IMR-90 (cell line): Measurements from ENCODE around the gene GTF2A2. TPM values are rescaled to one million over a fixed set of nuclear protein-coding genes. Genes with fewer than 3 reads are reported as not detected.

Experiments
- ATAC-seq: fragments of 200-7000 bp; cut with Tn5 transposase; 2 replicates; pipeline ENCODE4 v1.9.1; 2020; ENCODE audit warnings: low read depth, mild to moderate bottlenecking, moderate library complexity
- BruUV-seq: library from RNA; stranded (reverse); fragments of 400-500 nt; replicated peaks from 2 replicates; lab custom pipeline; 2021; lab: Mats Ljungman, UMichigan
- CTCF ChIA-PET: fragments of 300-600 bp; formaldehyde crosslinking; extraction: SDS; loops from one replicate; lab custom pipeline; 2021; ENCODE audit warnings: antibody characterized with exemption; lab: Yijun Ruan, JAX
- POLR2A ChIA-PET: fragments of 300-600 bp; sonication (Branson Sonifier 250); formaldehyde crosslinking; loops from one replicate; lab custom pipeline; 2022; ENCODE audit warnings: antibody characterized with exemption; ENCODE audit not compliant: unreplicated experiment; lab: Charles Lee
- DNase-seq: peaks from one replicate; pipeline ENCODE4 v3.0.0; 2013
- H2AFZ ChIP-seq: replicated peaks from 2 replicates; pipeline ENCODE3; 2013; ENCODE audit warnings: low read length, mild to moderate bottlenecking; ENCODE audit not compliant: poor library complexity
- H2AK5ac ChIP-seq: 2 replicates; pipeline ENCODE4 v1.6.1; 2013; ENCODE audit warnings: low read depth, low read length, inconsistent platforms
- H2AK9ac ChIP-seq: replicated peaks from 2 replicates; pipeline ENCODE3; 2013; ENCODE audit warnings: mild to moderate bottlenecking, low read depth, low read length, moderate library complexity; ENCODE audit not compliant: poor library complexity
- H2BK120ac ChIP-seq: 2 replicates; pipeline ENCODE4 v1.6.1; 2013; ENCODE audit warnings: low read depth, low read length, inconsistent platforms
- H2BK15ac ChIP-seq: 3 replicates; pipeline ENCODE4 v1.6.1; 2013; ENCODE audit warnings: low read depth, low read length, inconsistent platforms
- H2BK20ac ChIP-seq: 2 replicates; pipeline ENCODE4 v1.6.1; 2013; ENCODE audit warnings: low read depth, mild to moderate bottlenecking, inconsistent platforms, low read length, moderate library complexity
- H2BK5ac ChIP-seq: 2 replicates; pipeline ENCODE4 v1.6.1; 2013; ENCODE audit warnings: mild to moderate bottlenecking, low read depth, low read length, inconsistent platforms; ENCODE audit not compliant: poor library complexity, severe bottlenecking
- H3K14ac ChIP-seq: replicated peaks from 2 replicates; pipeline ENCODE4 v1.6.1; 2013; ENCODE audit warnings: low read depth, low read length, inconsistent platforms
- H3K18ac ChIP-seq: 2 replicates; pipeline ENCODE4 v1.6.1; 2013; ENCODE audit warnings: low read depth, low read length, control low read depth
- H3K23ac ChIP-seq: 2 replicates; pipeline ENCODE4 v1.6.1; 2013; ENCODE audit warnings: low read depth, low read length, inconsistent platforms
- H3K27ac ChIP-seq: 2 replicates; pipeline ENCODE4 v1.5.1; 2013; ENCODE audit warnings: mild to moderate bottlenecking, control low read depth, low read length; ENCODE audit not compliant: insufficient read depth
- H3K27me3 ChIP-seq: 2 replicates; pipeline ENCODE4 v1.6.1; 2013; ENCODE audit warnings: low read length; ENCODE audit not compliant: control insufficient read depth, insufficient read depth
- H3K36me3 ChIP-seq: 2 replicates; pipeline ENCODE4 v1.6.1; 2013; ENCODE audit warnings: low read length, mixed read lengths; ENCODE audit not compliant: control insufficient read depth, insufficient read depth
- H3K4ac ChIP-seq: 2 replicates; pipeline ENCODE4 v1.6.1; 2013; ENCODE audit warnings: low read depth, low read length, inconsistent platforms
- H3K4me1 ChIP-seq: 2 replicates; pipeline ENCODE4 v1.6.1; 2013; ENCODE audit warnings: low read length, mixed read lengths; ENCODE audit not compliant: control insufficient read depth, insufficient read depth
- H3K4me2 ChIP-seq: 2 replicates; pipeline ENCODE4 v1.6.1; 2013; ENCODE audit warnings: low read depth, mild to moderate bottlenecking, control low read depth, low read length, moderate library complexity
- H3K4me3 ChIP-seq: 2 replicates; pipeline ENCODE4 v1.5.1; 2013; ENCODE audit warnings: low read depth, mild to moderate bottlenecking, control low read depth, low read length, moderate library complexity; ENCODE audit not compliant: insufficient read depth
- H3K56ac ChIP-seq: 2 replicates; pipeline ENCODE4 v1.6.1; 2013; ENCODE audit warnings: low read length, inconsistent platforms; ENCODE audit not compliant: insufficient read depth; ENCODE audit errors: extremely low read depth
- H3K79me1 ChIP-seq, 2 experiments: 2 replicates each; pipeline ENCODE4 v1.6.1; 2013; ENCODE audit warnings: low read length in 2 of 2, inconsistent platforms in 1 of 2, low read depth in 1 of 2
- H3K9ac ChIP-seq: 2 replicates; pipeline ENCODE4 v1.6.1; 2013; ENCODE audit warnings: low read depth, low read length, control low read depth
- H3K9me1 ChIP-seq: 2 replicates; pipeline ENCODE4 v1.6.1; 2013; ENCODE audit warnings: low read length, inconsistent platforms; ENCODE audit not compliant: insufficient read depth
- H3K9me3 ChIP-seq: 2 replicates; pipeline ENCODE4 v1.6.1; 2013; ENCODE audit warnings: low read length; ENCODE audit not compliant: control insufficient read depth, insufficient read depth
- H4K20me1 ChIP-seq: 2 replicates; pipeline ENCODE4 v1.6.1; 2013; ENCODE audit warnings: low read length, inconsistent platforms; ENCODE audit not compliant: insufficient read depth
- H4K5ac ChIP-seq: 2 replicates; pipeline ENCODE4 v1.6.1; 2013; ENCODE audit warnings: mild to moderate bottlenecking, low read depth, low read length, control low read depth
- H4K8ac ChIP-seq, 2 experiments: 2 replicates each; pipeline ENCODE4 v1.6.1; 2013; ENCODE audit warnings: low read depth in 2 of 2, low read length in 2 of 2, control low read depth in 1 of 2, inconsistent platforms in 1 of 2
- H4K91ac ChIP-seq: 2 replicates; pipeline ENCODE4 v1.6.1; 2013; ENCODE audit warnings: low read depth, low read length, inconsistent platforms; ENCODE audit not compliant: insufficient read depth
- BHLHE40 ChIP-seq: fragments of 150-350 bp; IDR thresholded peaks from 2 replicates; pipeline ENCODE4 v1.6.1; 2016; ENCODE audit warnings: mild to moderate bottlenecking, low read depth, low read length
- CHD1 ChIP-seq: IDR thresholded peaks from 2 replicates; pipeline ENCODE4 v1.6.1; 2012; ENCODE audit warnings: low read depth, low read length, improper control_type of control experiment
- MAZ ChIP-seq: IDR thresholded peaks from 2 replicates; pipeline ENCODE4 v1.6.1; 2012; ENCODE audit warnings: low read depth, mild to moderate bottlenecking, low read length, improper control_type of control experiment, moderate library complexity, borderline replicate concordance
- RAD21 ChIP-seq: IDR thresholded peaks from 2 replicates; pipeline ENCODE4 v1.6.1; 2012; ENCODE audit warnings: low read length, improper control_type of control experiment
- WGBS, 2 experiments: methylation state at CpG; one replicate each; pipeline versions ENCODE4 v1.1.5 to v1.1.7; 2013; ENCODE audit warnings: missing lambda C conversion rate in 2 of 2; ENCODE audit not compliant: insufficient read length in 1 of 2; ENCODE audit errors: extremely low coverage in 2 of 2; 5-methylcytosine and 5-hydroxymethylcytosine counted together
- dilution Hi-C: fragments of 300-500 bp; cut with HindIII; formaldehyde crosslinking; loops from one replicate; pipeline ENCODE4 v1.14.3; 2018; ENCODE audit warnings: low sequenced_read_pairs; ENCODE audit not compliant: unreplicated experiment
- in situ Hi-C: fragments of 300-500 bp; cut with MboI; formaldehyde crosslinking; loops from 3 replicates; pipeline ENCODE4 v1.14.3; 2019; ENCODE audit warnings: low sequenced_read_pairs, inconsistent platforms, mixed read lengths
- intact Hi-C: fragments of 100-400 bp; cut with micrococcal nuclease; formaldehyde crosslinking; loops from 2 replicates; pipeline ENCODE4 v1.10.0; 2022
- polyA plus RNA-seq, 3 experiments: library from polyadenylated mRNA; depleted of rRNA; stranded (reverse); fragments of >200 nt; gene quantifications; 2 replicates each; pipeline ENCODE4 v1.2.3, GENCODE V29; 2012; ENCODE audit warnings: low replicate concordance in 1 of 3
- total RNA-seq: library from RNA; depleted of rRNA; stranded (reverse); fragments of >200 nt; gene quantifications from 2 replicates; pipeline ENCODE4 v1.2.3, GENCODE V29; 2012
- TF ChIP-seq, protein P1 (sequence below): fragments of 150-350 bp; IDR thresholded peaks from 2 replicates; pipeline ENCODE4 v1.6.1; 2016; ENCODE audit warnings: low read depth, mild to moderate bottlenecking, low read length, moderate library complexity, borderline replicate concordance
- TF ChIP-seq, protein P2 (sequence below): conservative IDR thresholded peaks from 2 replicates; pipeline ENCODE4 v1.5.1; 2012; ENCODE audit warnings: mild to moderate bottlenecking, low read depth, low read length, improper control_type of control experiment

Gene GTF2A2
- total and polyA plus RNA-seq, 2 of the 4 experiments (the other 2 are of a cell fraction): 10.2 to 29.9 TPM

DNA sequence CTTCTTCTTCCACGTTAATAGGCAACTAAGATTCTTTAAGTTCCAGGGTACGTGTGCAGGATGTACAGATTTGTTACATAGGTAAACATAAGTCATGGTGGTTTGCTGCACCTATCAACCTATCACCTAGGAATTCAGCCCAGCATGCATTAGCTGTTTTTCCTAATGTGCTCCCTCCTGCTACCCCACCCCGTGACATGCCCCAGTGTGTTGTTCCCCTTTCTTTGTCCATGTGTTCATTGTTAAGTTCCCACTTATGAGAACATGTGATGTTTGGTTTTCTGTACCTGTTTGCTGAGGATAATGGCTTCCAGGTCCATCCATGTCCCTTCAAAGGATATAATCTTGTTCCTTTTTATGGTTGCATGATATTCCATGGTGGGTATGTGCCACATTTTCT lies 21.1 kb downstream of the GTF2A2 start:
- no TSS peak for BruUV-seq
- no peak for ATAC-seq
- no peak overlapping the region for H2BK15ac ChIP-seq
- no peak overlapping the region for H3K23ac ChIP-seq
- in situ Hi-C loops: no loop called here
- no peaks in the 10 kb centered on the region for H3K9me1 ChIP-seq
- H2BK120ac ChIP-seq: no peak overlapping the region
- H2BK20ac ChIP-seq: no peak overlapping the region
- H4K8ac ChIP-seq: no peak overlapping the region
- H3K27me3 ChIP-seq: no peaks in the 10 kb centered on the region
- H3K56ac ChIP-seq: no peak overlapping the region
- dilution Hi-C loops: no loop called here
- H3K14ac ChIP-seq: no peak overlapping the region
- no peaks in the 10 kb centered on the region for H3K9me3 ChIP-seq
- no peaks in the 10 kb centered on the region for H3K79me1 ChIP-seq
- H2AK9ac ChIP-seq: no peak overlapping the region
- no peak overlapping the region for H3K27ac ChIP-seq
- H4K91ac ChIP-seq: no peak overlapping the region
- H4K20me1 ChIP-seq: no peaks in the 10 kb centered on the region
- no peak overlapping the region for H2BK5ac ChIP-seq
- ChIA-PET POLR2A (no interaction called here), CTCF (no interaction called here)
- TF ChIP-seq MAZ: no peak
- no peak for TF ChIP-seq BHLHE40
- TF ChIP-seq RAD21: no peak
- TF ChIP-seq, protein P1, sequence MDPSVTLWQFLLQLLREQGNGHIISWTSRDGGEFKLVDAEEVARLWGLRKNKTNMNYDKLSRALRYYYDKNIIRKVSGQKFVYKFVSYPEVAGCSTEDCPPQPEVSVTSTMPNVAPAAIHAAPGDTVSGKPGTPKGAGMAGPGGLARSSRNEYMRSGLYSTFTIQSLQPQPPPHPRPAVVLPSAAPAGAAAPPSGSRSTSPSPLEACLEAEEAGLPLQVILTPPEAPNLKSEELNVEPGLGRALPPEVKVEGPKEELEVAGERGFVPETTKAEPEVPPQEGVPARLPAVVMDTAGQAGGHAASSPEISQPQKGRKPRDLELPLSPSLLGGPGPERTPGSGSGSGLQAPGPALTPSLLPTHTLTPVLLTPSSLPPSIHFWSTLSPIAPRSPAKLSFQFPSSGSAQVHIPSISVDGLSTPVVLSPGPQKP: no peak
- no peak for TF ChIP-seq CHD1
- TF ChIP-seq, protein P2, sequence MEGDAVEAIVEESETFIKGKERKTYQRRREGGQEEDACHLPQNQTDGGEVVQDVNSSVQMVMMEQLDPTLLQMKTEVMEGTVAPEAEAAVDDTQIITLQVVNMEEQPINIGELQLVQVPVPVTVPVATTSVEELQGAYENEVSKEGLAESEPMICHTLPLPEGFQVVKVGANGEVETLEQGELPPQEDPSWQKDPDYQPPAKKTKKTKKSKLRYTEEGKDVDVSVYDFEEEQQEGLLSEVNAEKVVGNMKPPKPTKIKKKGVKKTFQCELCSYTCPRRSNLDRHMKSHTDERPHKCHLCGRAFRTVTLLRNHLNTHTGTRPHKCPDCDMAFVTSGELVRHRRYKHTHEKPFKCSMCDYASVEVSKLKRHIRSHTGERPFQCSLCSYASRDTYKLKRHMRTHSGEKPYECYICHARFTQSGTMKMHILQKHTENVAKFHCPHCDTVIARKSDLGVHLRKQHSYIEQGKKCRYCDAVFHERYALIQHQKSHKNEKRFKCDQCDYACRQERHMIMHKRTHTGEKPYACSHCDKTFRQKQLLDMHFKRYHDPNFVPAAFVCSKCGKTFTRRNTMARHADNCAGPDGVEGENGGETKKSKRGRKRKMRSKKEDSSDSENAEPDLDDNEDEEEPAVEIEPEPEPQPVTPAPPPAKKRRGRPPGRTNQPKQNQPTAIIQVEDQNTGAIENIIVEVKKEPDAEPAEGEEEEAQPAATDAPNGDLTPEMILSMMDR: no peak
- no peak overlapping the region for H3K4me2 ChIP-seq
- H3K4me3 ChIP-seq: no peak overlapping the region
- no peak overlapping the region for H3K4ac ChIP-seq
- no peak overlapping the region for H2AFZ ChIP-seq
- H3K18ac ChIP-seq: no peak overlapping the region
- peaks cover 7% of the 10 kb centered on the region for H3K36me3 ChIP-seq
- no CpG with 5 or more reads among the region's 3 CpGs for WGBS, 2 experiments
- H4K5ac ChIP-seq: no peak overlapping the region
- no peak overlapping the region for H3K9ac ChIP-seq
- H3K4me1 ChIP-seq: no peaks in the 10 kb centered on the region
- intact Hi-C loops: no loop called here
- no peak for DNase-seq
- no peak overlapping the region for H2AK5ac ChIP-seq
